SK-N-SH treated with all-trans-retinoic acid at 6 μM for 48 hours (cell line): Measurements from ENCODE around the gene MYL3.

Experiments used
- ARNTL ChIP-seq: fragments of 450-650 bp; formaldehyde crosslinking; IDR thresholded peaks from 2 replicates; pipeline ENCODE4 v1.5.0; 2020; ENCODE audit warnings: low read depth, mild to moderate bottlenecking, moderate library complexity, borderline replicate concordance
- CREB5 ChIP-seq: fragments of 250-450 bp; sonication (Bioruptor Pico); IDR thresholded peaks from 2 replicates; pipeline ENCODE4 v1.5.1; 2020; ENCODE audit warnings: low read depth, mild to moderate bottlenecking, moderate library complexity
- CSDC2 ChIP-seq: fragments of 250-450 bp; sonication (Bioruptor Pico); IDR thresholded peaks from 2 replicates; pipeline ENCODE4 v1.5.0; 2020; ENCODE audit warnings: mild to moderate bottlenecking, moderate library complexity
- CSRNP3 ChIP-seq: fragments of 250-450 bp; sonication (Bioruptor Pico); IDR thresholded peaks from 2 replicates; pipeline ENCODE4 v1.5.1; 2021; ENCODE audit warnings: mild to moderate bottlenecking, moderate library complexity
- PATZ1 ChIP-seq: fragments of 250-450 bp; sonication (Bioruptor Pico); IDR thresholded peaks from 2 replicates; pipeline ENCODE4 v1.8.0; 2020; ENCODE audit warnings: mild to moderate bottlenecking, moderate library complexity, borderline replicate concordance
- SNAI2 ChIP-seq: fragments of 250-450 bp; sonication (Bioruptor Pico); IDR thresholded peaks from 2 replicates; pipeline ENCODE4 v1.5.0; 2020; ENCODE audit warnings: mild to moderate bottlenecking, moderate library complexity
- TOX ChIP-seq: fragments of 250-450 bp; sonication (Bioruptor Pico); IDR thresholded peaks from 2 replicates; pipeline ENCODE4 v1.8.0; 2021; ENCODE audit warnings: mild to moderate bottlenecking, moderate library complexity, borderline replicate concordance
- TSHZ2 ChIP-seq: fragments of 250-450 bp; sonication (Bioruptor Pico); IDR thresholded peaks from 2 replicates; pipeline ENCODE4 v1.5.0; 2020; ENCODE audit warnings: mild to moderate bottlenecking, moderate library complexity
- ZC3H10 ChIP-seq: fragments of 250-450 bp; sonication (Bioruptor Pico); IDR thresholded peaks from 2 replicates; pipeline ENCODE4 v1.5.1; 2021; ENCODE audit warnings: mild to moderate bottlenecking, moderate library complexity
- ZFP3 ChIP-seq: fragments of 250-450 bp; sonication (Bioruptor Pico); IDR thresholded peaks from 2 replicates; pipeline ENCODE4 v1.5.0; 2020; ENCODE audit warnings: mild to moderate bottlenecking, moderate library complexity

- TF ChIP-seq ZFP3 (CRISPR knock-in tag) (no peak), ARNTL (CRISPR knock-in tag) (no peak), TSHZ2 (CRISPR knock-in tag) (no peak), TOX (CRISPR knock-in tag) (no peak), CSRNP3 (CRISPR knock-in tag) (no peak), CREB5 (CRISPR knock-in tag) (no peak), SNAI2 (CRISPR knock-in tag) (no peak), PATZ1 (CRISPR knock-in tag) (no peak), ZC3H10 (CRISPR knock-in tag) (no peak), CSDC2 (CRISPR knock-in tag) (no peak)
Observed at GRCh38 chr3:46868287-46868686, 5.0 kb upstream of the MYL3 start.
